OCI-LY7 (cell line): Measurements from ENCODE around the gene ATP2C1. TPM values are rescaled to one million over a fixed set of nuclear protein-coding genes. Genes with fewer than 3 reads are reported as not detected.

Experiments used
- BruUV-seq: library from RNA; stranded (reverse); fragments of 400-500 nt; replicated peaks from 2 replicates; lab custom pipeline; 2021; lab: Mats Ljungman, UMichigan
- CTCF ChIA-PET: fragments of 300-600 bp; sonication (Branson Sonifier 250); formaldehyde crosslinking; loops from one replicate; lab custom pipeline; 2022; ENCODE audit warnings: antibody characterized with exemption; ENCODE audit not compliant: unreplicated experiment; lab: Charles Lee
- POLR2A ChIA-PET: fragments of 300-600 bp; sonication (Branson Sonifier 250); formaldehyde crosslinking; loops from one replicate; lab custom pipeline; 2022; ENCODE audit warnings: antibody characterized with exemption; lab: Charles Lee
- DNase-seq: peaks from one replicate; pipeline ENCODE4 v3.0.0-alpha.2; 2015; ENCODE audit warnings: low spot score
- H2AFZ ChIP-seq: fragments of 200-600 bp; sonication (generic), shearing (Covaris generic); 2 replicates; pipeline ENCODE4 v1.6.1; 2014; ENCODE audit warnings: mild to moderate bottlenecking, antibody characterized with exemption, low read length, moderate library complexity
- H3K27ac ChIP-seq: fragments of 200-600 bp; sonication (generic); 2 replicates; pipeline ENCODE4 v1.5.1; 2014; ENCODE audit warnings: mixed run types, low read depth, mild to moderate bottlenecking, moderate library complexity, low read length, inconsistent platforms; ENCODE audit not compliant: poor library complexity, severe bottlenecking
- H3K36me3 ChIP-seq: fragments of 200-600 bp; sonication (generic); 2 replicates; pipeline ENCODE4 v1.6.1; 2014; ENCODE audit warnings: mild to moderate bottlenecking, antibody characterized with exemption, low read length, moderate library complexity, mixed read lengths; ENCODE audit not compliant: insufficient read depth
- H3K4me1 ChIP-seq: fragments of 200-600 bp; sonication (generic); 2 replicates; pipeline ENCODE4 v1.5.1; 2014; ENCODE audit warnings: mild to moderate bottlenecking, low read length; ENCODE audit not compliant: insufficient read depth, poor library complexity, severe bottlenecking
- H3K4me2 ChIP-seq: fragments of 200-600 bp; sonication (generic); 2 replicates; pipeline ENCODE4 v1.6.1; 2014; ENCODE audit warnings: mild to moderate bottlenecking, low read length
- H3K4me3 ChIP-seq: fragments of 200-600 bp; sonication (generic); 2 replicates; pipeline ENCODE4 v1.5.1; 2014; ENCODE audit warnings: mild to moderate bottlenecking, low read depth, low read length; ENCODE audit not compliant: poor library complexity, severe bottlenecking
- H3K79me2 ChIP-seq: fragments of 200-600 bp; sonication (generic); 2 replicates; pipeline ENCODE4 v1.6.1; 2016; ENCODE audit warnings: low read depth, mild to moderate bottlenecking, low read length, moderate library complexity, mixed read lengths; ENCODE audit not compliant: insufficient read depth
- H3K9me2 ChIP-seq: fragments of 200-600 bp; sonication (generic); 2 replicates; pipeline ENCODE4 v1.6.1; 2016; ENCODE audit warnings: mild to moderate bottlenecking, low read length, mixed read lengths; ENCODE audit not compliant: insufficient read depth
- H3K9me3 ChIP-seq: fragments of 200-600 bp; sonication (generic); 2 replicates; pipeline ENCODE4 v1.6.1; 2014; ENCODE audit warnings: mild to moderate bottlenecking, mixed run types, low read length, mixed read lengths
- H4K20me1 ChIP-seq: fragments of 200-600 bp; sonication (generic); 2 replicates; pipeline ENCODE4 v1.6.1; 2014; ENCODE audit warnings: mild to moderate bottlenecking, antibody characterized with exemption, low read length, moderate library complexity, mixed read lengths; ENCODE audit not compliant: insufficient read depth
- CTCF ChIP-seq: fragments of 200-600 bp; sonication (generic); conservative IDR thresholded peaks from 2 replicates; pipeline ENCODE4 v1.5.1; 2014; ENCODE audit warnings: mild to moderate bottlenecking, antibody characterized with exemption, low read length, moderate library complexity, mixed read lengths
- EZH2phosphoT487 ChIP-seq: fragments of 200-600 bp; sonication (generic); IDR thresholded peaks from 2 replicates; pipeline ENCODE4 v1.6.1; 2018; ENCODE audit warnings: low read depth, borderline replicate concordance, mild to moderate bottlenecking, mixed run types, antibody characterized with exemption, low read length, moderate library complexity, mixed read lengths
- intact Hi-C: fragments of 100-400 bp; cut with micrococcal nuclease; formaldehyde crosslinking; loops from one replicate; pipeline ENCODE4 v1.10.0; 2022; ENCODE audit not compliant: unreplicated experiment
- total RNA-seq, 2 experiments: library from RNA; depleted of rRNA in 1 of 2; stranded (reverse); fragments of >200 nt in 1 of 2; shearing (Covaris generic) in 1 of 2; gene quantifications; 2 replicates each; pipeline ENCODE4 v1.2.3, GENCODE V29; 2014 to 2022

The ATP2C1 gene
- total RNA-seq, 2 experiments from 2014 or later: 31.1 to 56.8 TPM

GRCh38 chr3:130963444-130963843 lies 69.6 kb downstream of the ATP2C1 start:
- H3K9me3 ChIP-seq: no peaks in the 10 kb centered on the region
- no TSS peak for BruUV-seq
- H3K4me2 ChIP-seq: no peak overlapping the region
- CTCF ChIA-PET: no interaction called here
- no peak overlapping the region for H3K27ac ChIP-seq
- H3K79me2 ChIP-seq: no peaks in the 10 kb centered on the region
- DNase-seq: no peak
- intact Hi-C loops: no loop called here
- no peak overlapping the region for H2AFZ ChIP-seq
- H3K36me3 ChIP-seq: peaks cover 70% of the 10 kb centered on the region
- no peaks in the 10 kb centered on the region for H3K9me2 ChIP-seq
- no peak overlapping the region for H3K4me3 ChIP-seq
- POLR2A ChIA-PET: interaction anchor here (0.6 to 0.8 kb wide), 3 partner anchors 12 to 1582 kb away, joined by 3 to 4 read pairs (median 3); no protein-coding TSS in a partner anchor
- TF ChIP-seq EZH2phosphoT487: no peak
- no peak for TF ChIP-seq CTCF
- H4K20me1 ChIP-seq: no peaks in the 10 kb centered on the region
- H3K4me1 ChIP-seq: no peaks in the 10 kb centered on the region

GRCh38 chr3:130963878-130964277 lies 70.0 kb downstream of the ATP2C1 start:
- no peaks in the 10 kb centered on the region for H4K20me1 ChIP-seq
- intact Hi-C loops: no loop called here
- H3K27ac ChIP-seq: no peak overlapping the region
- ChIA-PET CTCF (no interaction called here), POLR2A (interaction anchor here (0.6 to 1.3 kb wide), 5 partner anchors 13 to 1582 kb away, joined by 3 to 4 read pairs (median 3); no protein-coding TSS in a partner anchor)
- no peak for DNase-seq
- H3K4me1 ChIP-seq: no peaks in the 10 kb centered on the region
- no peak overlapping the region for H2AFZ ChIP-seq
- H3K4me3 ChIP-seq: no peak overlapping the region
- no peak for TF ChIP-seq EZH2phosphoT487
- TF ChIP-seq CTCF: no peak
- H3K36me3 ChIP-seq: peaks cover 67% of the 10 kb centered on the region
- no peak overlapping the region for H3K4me2 ChIP-seq
- H3K79me2 ChIP-seq: no peaks in the 10 kb centered on the region
- H3K9me2 ChIP-seq: no peaks in the 10 kb centered on the region
- no peaks in the 10 kb centered on the region for H3K9me3 ChIP-seq
- BruUV-seq: no TSS peak

- no peak overlapping the region for H3K27ac ChIP-seq
- no peak overlapping the region for H3K4me2 ChIP-seq
- no TSS peak for BruUV-seq
- H2AFZ ChIP-seq: no peak overlapping the region
- peaks cover 65% of the 10 kb centered on the region for H3K36me3 ChIP-seq
- ChIA-PET CTCF (no interaction called here), POLR2A (no interaction called here)
- DNase-seq: no peak
- TF ChIP-seq EZH2phosphoT487 (no peak), CTCF (no peak)
- no peaks in the 10 kb centered on the region for H3K79me2 ChIP-seq
- H3K4me1 ChIP-seq: no peaks in the 10 kb centered on the region
- H3K9me3 ChIP-seq: no peaks in the 10 kb centered on the region
- H3K4me3 ChIP-seq: no peak overlapping the region
- no peaks in the 10 kb centered on the region for H3K9me2 ChIP-seq
- no peaks in the 10 kb centered on the region for H4K20me1 ChIP-seq
- intact Hi-C loops: no loop called here
Observed at GRCh38 chr3:130967281-130967680, 73.4 kb downstream of the ATP2C1 start.
